NCI-H146 treated with DMSO at 0.1 percent for 48 hours (cell line): ENCODE results near the gene SSH2.

Experiments
- DNase-seq: peaks from one replicate; lab custom pipeline; 2025; ENCODE audit not compliant: unreplicated experiment; lab: John Stamatoyannopoulos, UW

The SSH2 gene

DNA sequence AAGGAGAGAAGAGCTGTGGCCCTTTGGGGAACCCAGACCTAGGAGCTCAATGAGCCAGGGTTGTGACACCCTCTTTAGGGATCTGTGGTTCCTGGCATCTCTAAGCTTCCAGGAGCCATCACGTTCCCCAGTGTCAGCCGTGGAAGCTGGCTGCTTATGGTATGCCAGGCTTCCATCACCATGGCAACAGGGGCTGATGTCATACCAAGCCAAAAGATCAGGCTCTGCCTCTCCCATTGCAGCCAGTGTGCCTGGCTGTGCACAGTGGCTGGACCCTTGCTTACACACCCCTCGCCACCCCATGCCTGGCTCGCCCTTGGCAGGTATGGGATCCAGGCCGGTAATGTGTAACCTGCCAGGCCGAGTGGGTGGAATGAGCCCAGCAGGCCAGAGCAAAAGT, 91.1 kb downstream of the SSH2 start:
- no peak for DNase-seq

DNA sequence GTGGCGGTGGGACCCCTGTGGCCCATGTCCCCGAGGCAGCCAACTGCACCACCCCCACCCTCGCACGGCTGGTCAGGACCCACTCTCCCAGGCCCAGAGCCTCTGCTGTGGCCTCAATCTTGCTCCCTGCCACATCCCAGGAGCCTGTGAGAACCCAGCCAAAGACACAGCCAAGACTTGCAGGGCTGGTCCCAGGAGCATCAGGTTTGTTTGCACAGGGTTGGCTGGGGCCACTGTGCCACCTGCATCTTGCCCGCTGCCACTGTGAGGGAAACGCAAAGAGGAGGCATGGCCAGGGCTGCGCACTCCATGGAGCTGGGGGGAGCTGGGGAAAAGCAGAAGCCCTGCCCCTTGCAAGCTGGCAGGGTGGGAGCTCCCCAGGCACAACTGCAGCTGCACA, 92.5 kb downstream of the SSH2 start:
- no peak for DNase-seq

DNA sequence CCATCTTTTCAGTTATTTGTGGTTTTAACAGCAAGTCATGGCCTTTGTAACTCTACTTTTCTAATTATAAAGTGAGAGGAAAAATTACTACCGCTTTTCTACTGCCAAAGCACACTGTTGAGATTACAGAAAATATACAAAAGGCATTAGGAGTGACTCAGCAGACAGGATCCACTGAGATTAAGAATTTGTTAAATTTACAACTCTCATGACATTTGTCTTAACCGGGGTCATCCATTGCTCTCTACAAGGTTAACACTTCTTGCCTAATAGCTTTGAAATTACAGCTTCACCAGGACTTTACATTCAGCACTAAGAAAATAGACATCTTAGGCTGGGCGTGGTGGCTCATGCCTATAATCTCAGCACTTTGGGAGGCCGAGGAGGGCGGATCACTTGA, 93.4 kb downstream of the SSH2 start:
- no peak for DNase-seq

DNA sequence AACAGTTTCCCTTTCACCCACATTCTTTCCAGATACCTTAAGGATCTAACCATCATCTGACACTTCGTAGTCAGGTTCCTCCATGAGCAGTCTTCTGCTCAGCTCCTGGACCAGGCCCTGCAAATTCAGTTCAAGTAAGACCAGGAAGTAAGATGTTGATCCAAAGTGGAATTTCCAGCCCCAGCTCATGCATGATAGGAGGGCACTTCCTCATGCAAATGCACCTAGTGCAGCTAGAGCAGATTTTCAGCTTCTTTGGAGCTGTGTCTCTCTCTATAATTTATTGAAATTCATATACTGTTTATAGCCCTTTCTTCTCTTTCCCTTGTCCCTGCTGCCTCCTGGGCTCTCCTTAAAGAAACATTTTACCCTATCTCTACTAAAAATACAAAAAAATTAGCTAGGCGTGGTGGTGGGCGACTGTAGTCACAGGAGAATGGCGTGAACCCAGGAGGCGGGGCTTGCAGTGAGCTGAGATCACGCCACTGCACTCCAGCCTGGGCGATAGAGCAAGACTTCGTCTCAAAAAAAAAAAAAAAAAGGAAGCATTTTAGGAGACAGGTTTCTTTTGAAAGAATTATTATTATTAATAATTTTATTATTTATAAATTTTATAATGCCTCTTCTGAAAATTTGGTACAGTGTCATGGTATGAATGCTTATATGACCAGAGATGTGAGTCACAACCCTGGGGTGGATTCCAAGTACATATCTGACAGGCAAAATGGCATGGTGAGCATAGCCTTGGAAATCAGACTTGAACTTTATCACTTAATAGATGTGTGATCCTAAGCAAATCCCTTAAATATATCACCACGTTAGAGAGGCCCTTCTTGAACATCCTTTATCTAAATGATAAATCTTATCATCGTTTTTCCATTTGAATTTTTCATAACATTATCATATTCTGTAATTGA, 94.3 kb downstream of the SSH2 start:
- DNase-seq: no peak

DNA sequence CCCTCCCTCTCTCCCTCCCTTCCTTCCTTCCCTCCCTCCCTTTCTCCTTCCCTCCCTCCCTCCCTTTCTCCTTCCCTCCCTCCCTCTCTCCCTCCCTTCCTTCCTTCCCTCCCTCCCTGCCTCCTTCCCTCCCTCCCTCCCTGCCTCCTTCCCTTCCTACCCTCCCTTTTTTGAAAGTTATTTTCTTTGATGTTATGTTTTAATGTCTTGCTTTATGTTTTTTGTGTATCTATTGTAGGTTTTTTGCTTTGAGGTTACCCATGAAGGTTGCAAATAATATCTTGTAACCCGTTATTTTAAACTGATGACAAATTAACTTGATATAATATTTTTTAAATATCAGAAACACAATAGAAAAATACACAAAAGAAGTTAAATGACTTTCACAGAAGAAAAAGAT, 96.2 kb downstream of the SSH2 start:
- no peak for DNase-seq

DNA sequence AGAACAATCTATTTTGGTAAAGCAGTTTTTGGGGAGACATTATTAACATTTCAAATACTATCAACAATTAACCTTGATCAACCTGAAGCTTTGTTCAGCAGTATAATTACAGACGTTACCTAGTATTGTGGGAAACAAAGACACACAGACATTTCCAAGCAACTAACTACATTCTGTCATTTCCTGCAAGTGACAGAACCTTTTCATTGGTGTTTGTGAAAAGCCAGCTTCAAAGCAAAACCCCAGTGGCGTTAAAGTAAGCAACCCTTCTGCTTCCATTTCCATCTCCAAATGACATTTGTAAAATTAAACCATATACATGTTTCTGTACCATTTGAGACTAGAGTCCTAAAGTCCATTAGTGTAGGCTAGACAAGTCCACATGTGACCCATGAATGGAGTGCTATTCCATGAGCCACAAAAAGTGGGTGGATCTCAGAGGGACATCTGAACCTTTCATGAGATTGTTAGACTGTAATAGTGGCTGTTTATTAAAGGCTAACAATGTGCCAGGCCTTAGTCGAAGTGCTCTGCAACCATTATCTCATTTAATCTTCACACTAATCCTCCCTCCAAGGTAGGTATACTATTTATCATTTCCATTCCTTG, 101.2 kb downstream of the SSH2 start:
- peak; percentile 18 for DNase-seq

DNA sequence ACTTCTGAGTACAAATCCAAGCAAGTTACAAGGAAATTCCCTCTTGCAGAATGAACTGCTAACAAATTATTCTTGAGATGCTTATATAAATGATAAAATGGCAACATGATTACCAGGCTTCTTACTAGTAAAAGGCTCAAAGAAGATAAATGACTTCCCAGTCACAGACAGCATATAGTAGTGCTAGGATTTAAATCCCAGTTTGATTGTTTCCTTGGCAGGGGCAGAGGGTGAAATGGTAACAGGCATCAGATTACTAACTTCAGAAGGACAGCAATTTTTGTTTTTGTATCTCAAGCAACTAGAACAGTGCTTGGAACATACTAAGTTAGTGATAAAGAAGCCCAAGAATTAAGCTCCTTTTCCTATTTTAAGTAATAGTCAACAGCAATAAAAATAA, 102.8 kb downstream of the SSH2 start:
- DNase-seq: no peak

DNA sequence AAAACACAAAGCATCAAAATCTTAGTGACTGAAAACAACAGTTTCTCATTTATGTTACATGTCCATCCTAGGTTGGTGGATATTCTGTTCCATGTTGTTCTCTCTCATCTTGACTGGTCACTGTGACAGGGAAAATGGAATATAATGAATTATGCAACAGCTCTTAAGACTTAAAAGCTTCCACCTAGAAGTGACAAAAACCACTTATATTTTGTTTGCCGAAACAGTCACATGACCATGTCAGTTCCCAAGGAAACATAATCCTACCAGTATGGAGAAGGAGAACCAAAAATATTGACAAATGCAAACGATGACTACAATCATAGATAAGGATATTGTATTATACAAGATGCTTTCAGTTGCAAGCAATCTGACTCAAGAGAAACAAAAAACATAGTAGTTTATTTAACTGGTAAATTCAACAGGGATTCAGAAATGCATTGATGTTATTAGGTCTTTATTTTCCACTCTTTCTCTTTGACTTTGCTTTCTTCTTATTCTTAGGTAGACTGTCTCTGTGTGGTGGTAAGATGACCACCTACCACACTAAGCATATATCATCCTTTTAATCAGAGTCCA, 103.8 kb downstream of the SSH2 start:
- DNase-seq: peak; percentile 63

DNA sequence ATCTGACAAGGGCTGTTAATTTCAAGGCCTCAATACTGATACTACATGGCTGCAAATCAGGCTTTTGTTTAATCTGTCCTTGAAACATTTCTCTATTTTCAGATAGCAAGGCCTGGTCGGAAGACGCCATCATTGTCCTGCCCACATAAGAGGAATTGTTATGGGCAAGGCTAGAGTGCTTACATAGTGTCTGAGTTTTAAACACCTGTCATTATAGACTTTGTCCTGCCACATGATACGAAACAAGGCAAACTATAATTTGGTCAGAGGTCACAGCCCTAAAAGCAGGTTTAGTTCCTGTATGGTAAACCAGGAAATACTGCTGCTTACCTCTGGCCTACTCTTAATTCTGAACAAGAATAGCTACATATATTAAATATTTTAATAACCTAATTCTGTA, 104.4 kb downstream of the SSH2 start:
- DNase-seq: peak; percentile 42

DNA sequence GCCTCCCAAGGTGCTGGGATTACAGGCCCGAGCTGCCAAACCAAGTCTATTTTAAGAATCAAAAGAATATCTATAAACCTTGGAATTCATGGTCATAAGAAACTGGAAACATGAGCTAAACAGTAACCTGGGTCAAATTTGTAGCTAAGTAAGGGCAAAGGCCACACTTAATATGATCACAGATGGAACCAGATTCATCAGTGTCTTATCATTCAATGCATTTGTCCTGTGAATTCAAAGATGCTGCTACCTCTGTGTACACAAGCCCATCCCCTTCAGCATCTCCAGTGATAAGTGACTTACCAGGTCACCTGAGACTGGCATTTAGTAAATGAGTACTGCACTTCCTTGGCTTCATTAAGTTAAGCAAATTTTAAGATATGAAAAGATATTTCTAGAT, 108.1 kb downstream of the SSH2 start:
- no peak for DNase-seq

DNA sequence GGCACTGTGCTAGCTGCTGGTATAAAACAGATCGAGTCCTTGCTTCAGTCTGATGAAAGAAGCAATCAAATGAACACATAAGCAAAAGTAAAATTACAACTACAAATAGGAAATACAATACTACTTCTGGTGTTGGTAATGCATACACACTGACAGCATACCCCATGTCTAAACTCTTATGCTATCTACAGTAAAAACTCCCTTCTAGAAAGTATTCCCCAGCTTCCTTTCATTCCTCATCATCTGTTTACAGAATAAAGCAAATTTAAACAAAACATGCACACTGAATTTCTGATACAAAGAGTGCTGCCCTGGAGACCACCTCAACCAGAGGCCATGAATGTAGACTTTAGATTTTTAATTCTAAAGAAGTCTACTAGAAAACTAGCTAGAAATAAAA, 109.6 kb downstream of the SSH2 start:
- DNase-seq: no peak

DNA sequence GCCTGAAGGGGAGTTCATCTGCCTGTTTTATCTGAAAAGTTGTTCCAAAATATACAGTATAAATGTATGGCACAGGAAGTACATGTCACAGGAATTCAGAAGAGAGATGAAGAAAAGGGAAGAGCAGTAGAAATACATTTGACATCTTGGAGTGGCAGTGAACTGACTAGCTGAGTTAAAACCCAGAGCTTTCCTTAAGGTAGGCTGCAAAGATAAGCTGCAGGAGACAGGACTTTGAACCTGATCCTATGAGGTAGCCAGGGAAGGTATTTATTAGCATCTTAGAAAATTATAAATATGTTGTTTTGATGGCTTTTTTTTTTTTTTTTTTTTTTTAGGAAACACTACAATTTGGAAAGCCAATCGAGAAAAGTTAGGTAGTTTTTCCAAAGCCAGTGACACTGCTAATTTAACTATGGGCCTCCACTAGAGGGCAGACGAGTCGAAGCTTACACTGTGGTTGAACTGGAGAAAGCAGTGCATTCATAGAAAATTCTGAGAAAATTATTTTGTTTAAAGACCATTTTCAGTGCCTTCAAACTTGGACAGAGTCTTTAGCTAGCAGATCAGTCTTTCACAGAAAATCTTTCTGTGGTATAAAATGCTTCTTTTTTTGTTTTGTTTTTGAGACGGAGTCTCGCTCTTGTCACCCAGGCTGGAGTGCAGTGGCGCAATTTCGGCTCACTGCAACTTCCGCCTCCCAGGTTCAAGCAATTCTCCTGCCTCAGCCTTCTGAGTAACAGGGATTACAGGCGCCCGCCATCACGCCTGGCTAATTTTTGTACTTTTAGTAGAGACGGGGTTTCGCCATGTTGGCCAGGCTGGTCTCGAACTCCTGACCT, 122.3 kb downstream of the SSH2 start:
- peak; percentile 48 for DNase-seq

DNA sequence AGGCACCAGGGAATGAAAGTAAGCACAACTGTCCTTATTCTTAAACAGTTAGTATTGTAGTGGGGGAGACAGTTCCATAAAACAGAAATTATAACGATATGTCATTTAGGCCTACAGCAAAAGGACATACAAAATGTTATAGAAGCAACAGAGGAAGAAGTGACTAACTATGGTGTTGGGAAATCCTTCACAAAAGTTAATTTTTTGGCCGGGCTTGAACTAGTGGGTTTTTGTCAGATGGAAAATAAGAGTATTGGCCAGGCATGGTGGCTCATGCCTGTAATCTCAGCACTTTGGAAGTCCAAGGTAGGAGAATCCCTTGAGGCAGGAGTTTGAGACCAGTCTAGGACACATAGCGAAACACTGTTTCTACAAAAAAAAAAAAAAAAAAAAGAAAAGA, 127.8 kb downstream of the SSH2 start:
- no peak for DNase-seq

DNA sequence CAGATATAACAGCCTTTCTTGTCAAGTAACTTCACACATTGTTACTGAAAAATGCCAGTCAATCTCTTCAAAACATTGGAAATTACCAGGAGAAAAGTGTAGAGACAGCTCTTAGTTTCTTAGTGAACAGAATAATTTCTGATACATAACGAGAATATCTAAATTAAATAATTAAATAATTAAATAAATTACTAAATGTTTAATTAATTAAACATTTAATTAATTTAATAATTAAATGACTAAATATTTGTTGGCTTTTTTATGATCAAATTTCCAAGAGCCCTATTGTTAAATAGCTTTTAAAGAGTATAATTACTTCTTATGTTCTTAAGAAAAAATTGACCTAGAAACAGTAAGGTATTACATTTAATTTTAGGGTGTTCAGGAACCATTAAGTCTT, 129.6 kb downstream of the SSH2 start:
- DNase-seq: no peak

DNA sequence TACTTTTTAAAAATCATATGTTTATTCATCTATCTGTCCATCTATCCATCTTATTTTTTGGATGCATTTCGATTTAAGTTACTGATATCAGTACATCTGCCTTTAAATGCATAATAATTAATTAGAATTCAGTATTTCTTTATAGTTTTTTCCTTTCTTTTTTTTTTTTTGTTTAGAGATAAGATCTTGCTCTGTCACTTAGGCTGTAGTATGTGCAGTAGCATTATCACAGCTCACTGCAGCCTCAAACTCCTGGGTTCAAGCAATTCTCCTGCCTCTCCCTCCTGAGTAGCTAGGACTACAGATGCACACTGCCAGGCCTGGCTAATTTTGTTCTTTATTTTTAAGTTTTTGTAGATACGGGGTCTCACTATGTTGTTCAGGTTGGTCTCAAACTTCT, 133.4 kb downstream of the SSH2 start:
- DNase-seq: no peak

DNA sequence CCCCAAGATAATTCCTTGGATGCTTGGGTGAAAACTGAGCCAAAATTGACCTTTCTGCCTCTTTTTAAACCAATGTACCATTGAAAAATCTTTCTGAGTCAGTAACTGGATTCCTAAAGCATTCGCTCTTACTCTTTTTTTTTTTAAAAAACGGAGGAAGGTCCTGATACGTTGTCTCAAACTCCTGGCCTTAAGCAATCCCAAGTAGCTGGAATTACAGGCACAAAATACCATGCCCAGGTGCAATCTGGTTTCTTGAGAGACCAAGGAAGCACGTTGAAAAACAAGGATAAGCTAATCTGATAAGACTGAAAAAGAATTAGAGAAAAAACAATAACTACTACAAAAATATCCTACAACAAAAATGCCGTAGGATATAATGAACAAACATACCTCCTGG, 136.5 kb downstream of the SSH2 start:
- no peak for DNase-seq

DNA sequence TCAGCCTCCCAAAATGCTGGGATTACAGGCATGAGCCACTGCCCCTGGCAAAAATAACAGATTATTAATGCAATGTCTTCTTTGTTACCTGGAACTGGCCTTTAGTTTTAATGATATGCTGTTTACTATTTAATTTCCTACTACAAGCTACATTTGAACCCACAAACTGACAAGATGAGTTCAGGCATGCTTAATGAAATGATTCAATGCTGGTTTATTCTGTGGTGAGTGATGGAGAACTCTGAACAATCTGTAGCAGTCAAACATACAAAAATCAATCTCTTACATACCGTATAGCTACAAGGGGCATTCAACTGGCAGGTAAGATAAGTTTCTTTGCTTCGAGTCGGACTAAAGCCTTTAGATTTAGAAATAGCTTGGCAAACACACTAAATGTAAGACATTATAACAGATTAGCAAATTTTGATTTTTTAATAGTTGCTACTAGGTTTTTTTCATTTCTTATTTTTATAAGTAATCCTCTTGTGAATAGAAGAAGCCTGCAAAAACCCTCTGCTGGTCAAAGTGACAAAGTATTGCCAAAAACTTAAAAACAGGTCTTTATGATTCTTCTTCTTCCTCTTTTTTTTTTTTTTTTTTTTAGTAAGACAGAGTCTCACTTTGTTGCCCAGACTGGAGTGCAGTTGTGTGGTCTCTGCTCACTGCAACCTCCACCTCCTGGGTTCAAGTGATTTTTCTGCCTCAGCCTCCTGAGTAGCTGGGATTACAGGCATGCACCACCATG, 138.5 kb downstream of the SSH2 start:
- no peak for DNase-seq

DNA sequence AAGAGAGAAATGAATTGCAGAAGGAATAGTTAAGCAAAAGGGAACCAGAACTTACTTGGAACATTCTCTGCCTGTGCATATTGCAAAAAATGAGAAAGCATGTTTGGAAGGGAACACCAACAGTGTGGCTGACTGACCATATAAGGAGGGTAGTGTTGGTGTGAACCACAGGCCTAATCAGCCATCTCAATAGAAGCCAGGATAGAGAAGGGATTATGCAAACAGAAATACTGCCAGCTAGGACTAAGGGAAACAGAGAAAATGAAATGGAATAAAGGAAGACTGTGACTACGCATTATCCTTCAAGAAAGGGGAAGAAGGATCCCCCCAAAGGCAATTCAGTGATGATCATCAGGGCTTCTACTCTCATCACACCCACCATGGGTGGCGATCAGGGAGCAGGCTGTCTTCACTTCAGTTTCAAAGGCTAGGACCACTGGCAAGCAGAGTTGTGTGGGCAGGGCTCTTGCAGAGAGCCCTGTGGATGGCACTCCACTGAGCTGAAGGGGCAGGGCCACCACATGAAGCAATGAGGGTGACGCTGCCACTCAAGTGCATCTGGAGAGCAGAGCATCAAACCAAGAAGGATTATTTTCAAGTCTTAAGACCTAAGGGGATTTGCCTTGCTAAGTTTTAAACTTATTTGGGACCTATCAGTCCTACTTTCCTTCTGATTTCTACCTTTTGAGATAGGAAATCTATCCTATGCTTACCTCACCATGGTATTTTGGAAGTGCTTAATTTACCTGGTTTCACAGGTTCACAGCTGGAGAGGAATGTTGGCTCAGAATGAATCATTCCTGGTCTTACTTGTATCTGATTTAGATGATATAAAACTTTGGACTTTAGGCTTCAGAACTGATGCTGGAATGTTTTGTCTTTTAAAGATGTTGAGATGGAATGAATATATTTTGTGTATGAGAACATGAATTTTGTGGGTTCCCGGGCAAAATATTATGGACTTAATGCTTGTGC, 140.5 kb downstream of the SSH2 start:
- DNase-seq: no peak

DNA sequence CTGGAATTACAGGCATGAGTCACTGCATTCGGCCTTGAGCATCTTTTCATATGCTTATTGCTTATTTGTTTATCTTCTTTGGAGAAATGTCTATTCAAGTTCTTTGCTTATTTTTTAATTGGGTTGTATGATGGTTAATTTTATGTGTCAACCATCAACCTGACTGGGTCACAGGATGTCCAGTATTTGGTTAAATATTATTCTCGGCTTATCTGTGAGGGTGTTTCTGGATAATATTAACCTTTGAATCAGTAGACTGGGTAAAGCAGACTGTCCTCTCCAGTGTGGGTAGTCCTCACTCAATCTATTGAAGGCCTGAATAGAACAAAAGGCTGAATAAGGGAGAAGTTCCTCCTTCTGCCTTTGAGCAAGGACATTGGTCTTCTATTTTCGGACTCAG, 142.0 kb downstream of the SSH2 start:
- DNase-seq: no peak

DNA sequence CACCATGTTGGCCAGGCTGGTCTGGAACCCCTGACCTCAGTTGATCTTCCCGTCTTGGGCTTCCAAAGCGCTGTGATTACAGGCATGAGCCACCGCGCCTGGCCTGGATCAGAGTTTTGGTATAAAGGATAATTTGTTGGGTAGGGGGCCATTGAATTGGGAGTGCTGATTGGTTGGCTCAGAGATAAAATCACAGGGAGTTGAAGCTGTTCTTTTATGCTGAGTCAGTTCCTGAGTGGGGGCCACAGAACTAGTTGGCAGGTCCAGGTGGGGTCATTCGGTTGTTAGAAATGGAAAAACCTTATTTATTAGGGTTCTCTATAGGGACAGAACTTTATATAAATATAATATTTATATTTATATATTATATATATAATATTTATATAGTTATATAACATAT, 147.1 kb downstream of the SSH2 start:
- DNase-seq: no peak
